Endothelial cell of umbilical vein (primary cell): ENCODE data around the gene NFIA. TPM values are rescaled to one million over a fixed set of nuclear protein-coding genes. Genes with fewer than 3 reads are reported as not detected.

Experiments
- BruUV-seq: library from RNA; stranded (reverse); fragments of 400-500 nt; replicated peaks from 2 replicates; lab custom pipeline; 2021; lab: Mats Ljungman, UMichigan
- CTCF ChIA-PET: fragments of 300-600, 350-600 bp; sonication (Branson Sonifier 250); formaldehyde crosslinking; loops from one replicate; lab custom pipeline; 2021; ENCODE audit warnings: antibody characterized with exemption, inconsistent platforms; lab: Charles Lee
- POLR2A ChIA-PET: fragments of 300-600, 350-600 bp; sonication (Branson Sonifier 250); formaldehyde crosslinking; loops from one replicate; lab custom pipeline; 2021; ENCODE audit warnings: antibody characterized with exemption, inconsistent platforms; lab: Charles Lee
- DNase-seq: peaks from one replicate; pipeline ENCODE4 v3.0.0-alpha.2; 2011; ENCODE audit warnings: low read depth, low spot score
- FAIRE-seq: peaks from 2 replicates; lab custom pipeline; 2011; peaks lifted over from hg19 to GRCh38; lab: Jason Lieb, UNC
- H2AFZ ChIP-seq: 2 replicates; pipeline ENCODE4 v1.6.0; 2012; ENCODE audit warnings: low read depth, low read length, control low read depth, inconsistent platforms
- H3K27ac ChIP-seq: 2 replicates; pipeline ENCODE4 v1.5.1; 2011; ENCODE audit warnings: low read depth, mild to moderate bottlenecking, control low read depth, low read length, moderate library complexity; ENCODE audit not compliant: insufficient read depth
- H3K27me3 ChIP-seq, 2 experiments: 2 replicates each; pipeline versions ENCODE4 v1.6.0 to v1.6.1; 2011; ENCODE audit warnings: low read length in 2 of 2, mixed read lengths in 1 of 2; ENCODE audit not compliant: control insufficient read depth in 2 of 2, insufficient read depth in 2 of 2
- H3K36me3 ChIP-seq, 2 experiments: 2 replicates in 1 of 2; 3 replicates in 1 of 2; pipeline ENCODE4 v1.5.1; 2011; ENCODE audit warnings: low read length in 2 of 2, mild to moderate bottlenecking in 1 of 2, moderate library complexity in 1 of 2; ENCODE audit not compliant: control insufficient read depth in 2 of 2, insufficient read depth in 2 of 2; ENCODE audit errors: extremely low read depth in 1 of 2
- H3K4me1 ChIP-seq: 3 replicates; pipeline ENCODE4 v1.5.1; 2011; ENCODE audit warnings: mild to moderate bottlenecking, low read length; ENCODE audit not compliant: control insufficient read depth, insufficient read depth; ENCODE audit errors: extremely low read depth
- H3K4me2 ChIP-seq: 2 replicates; pipeline ENCODE4 v1.6.1; 2011; ENCODE audit warnings: low read length, control low read depth, mixed read lengths; ENCODE audit not compliant: insufficient read depth
- H3K4me3 ChIP-seq, 3 experiments: fragments of 200-600 bp in 1 of 3; sonication (generic), shearing (Covaris generic) in 1 of 3; replicated peaks in 1 of 3; 2 replicates each; pipeline ENCODE4 v1.5.1; 2011 to 2016; ENCODE audit warnings: control low read depth in 3 of 3, low read length in 3 of 3, mild to moderate bottlenecking in 2 of 3, inconsistent platforms in 1 of 3, low read depth in 1 of 3, moderate library complexity in 1 of 3; ENCODE audit not compliant: insufficient read depth in 1 of 3
- H3K79me2 ChIP-seq: 2 replicates; pipeline ENCODE4 v1.6.0; 2012; ENCODE audit warnings: low read length, inconsistent platforms; ENCODE audit not compliant: control insufficient read depth, insufficient read depth
- H3K9ac ChIP-seq: replicated peaks from 2 replicates; pipeline ENCODE3; 2011; ENCODE audit warnings: low read length, control low read depth; ENCODE audit not compliant: insufficient read depth; ENCODE audit errors: extremely low read depth
- H3K9me1 ChIP-seq: replicated peaks from 3 replicates; pipeline ENCODE4 v1.6.0; 2011; ENCODE audit warnings: mild to moderate bottlenecking, low read length; ENCODE audit not compliant: control insufficient read depth, insufficient read depth; ENCODE audit errors: extremely low read depth
- H3K9me3 ChIP-seq: replicated peaks from 2 replicates; pipeline ENCODE4 v1.5.1; 2012; ENCODE audit warnings: low read length, inconsistent platforms; ENCODE audit not compliant: control insufficient read depth, insufficient read depth
- H4K20me1 ChIP-seq: replicated peaks from 2 replicates; pipeline ENCODE3; 2011; ENCODE audit warnings: mild to moderate bottlenecking, low read length; ENCODE audit not compliant: control insufficient read depth, insufficient read depth; ENCODE audit errors: extremely low read depth
- CTCF ChIP-seq, 2 donors: IDR thresholded peaks; 1 replicate in 1 of 2; 2 replicates in 1 of 2; pipeline ENCODE4 v1.5.1; 2011; ENCODE audit warnings: low read length in 2 of 2, mild to moderate bottlenecking in 2 of 2, moderate library complexity in 2 of 2, control low read depth in 1 of 2, inconsistent platforms in 1 of 2, low read depth in 1 of 2; ENCODE audit not compliant: insufficient read depth in 1 of 2; ENCODE audit errors: extremely low read depth in 1 of 2
- EZH2 ChIP-seq: IDR thresholded peaks from 2 replicates; pipeline ENCODE4 v1.6.1; 2012; ENCODE audit warnings: borderline replicate concordance, low read depth, mild to moderate bottlenecking, moderate library complexity, low read length, inconsistent platforms; ENCODE audit not compliant: severe bottlenecking
- FOS ChIP-seq: IDR thresholded peaks from 2 replicates; pipeline ENCODE4 v1.6.1; 2011; ENCODE audit warnings: mild to moderate bottlenecking, low read length, moderate library complexity, borderline replicate concordance; ENCODE audit not compliant: insufficient read depth
- JUN ChIP-seq: IDR thresholded peaks from 2 replicates; pipeline ENCODE4 v1.6.1; 2011; ENCODE audit warnings: borderline replicate concordance, low read depth; ENCODE audit not compliant: insufficient read length, insufficient read depth
- MAX ChIP-seq: IDR thresholded peaks from 2 replicates; pipeline ENCODE4 v1.6.1; 2011; ENCODE audit not compliant: insufficient read depth, insufficient read length
- MYC ChIP-seq: IDR thresholded peaks from one replicate; pipeline ENCODE4 v1.6.1; 2011; ENCODE audit warnings: mild to moderate bottlenecking, low read depth, low read length
- POLR2A ChIP-seq: IDR thresholded peaks from 2 replicates; pipeline ENCODE4 v1.6.1; 2012; ENCODE audit warnings: low read depth, mild to moderate bottlenecking, control low read depth, low read length
- dilution Hi-C: fragments of 300-500 bp; cut with MboI; formaldehyde crosslinking; loops from one replicate; pipeline ENCODE4 v1.15.0; 2019; ENCODE audit warnings: low sequenced_read_pairs; ENCODE audit not compliant: extremely low pct_ligation_motif_present
- intact Hi-C: fragments of 100-400 bp; cut with micrococcal nuclease; formaldehyde crosslinking; loops from one replicate; pipeline ENCODE4 v1.10.0; 2022
- polyA plus RNA-seq, 4 experiments: library from polyadenylated mRNA; depleted of rRNA in 3 of 4; stranded (reverse) in 3 of 4; unstranded in 1 of 4; fragments of >200 nt; gene quantifications; 2 replicates each; pipeline versions ENCODE4 v1.2.1 to v1.2.3, GENCODE V29; 2011 to 2012; ENCODE audit warnings: missing spikeins in 1 of 4
- total RNA-seq: library from RNA; stranded (reverse); gene quantifications from 2 replicates; pipeline ENCODE4 v1.2.3, GENCODE V29; 2021

NFIA gene
- total and polyA plus RNA-seq, 2 donors (not counting 3 experiments of a cell fraction or from before 2014, with no cell fraction given), result 25.5 to 47.0 TPM

GRCh38 chr1:61119085-61119484 is 36.7 kb downstream of the NFIA start:
- no peaks in the 10 kb centered on the region for H3K4me1 ChIP-seq
- H3K9me3 ChIP-seq, result no peaks in the 10 kb centered on the region
- H2AFZ ChIP-seq, result no peak overlapping the region
- no peaks in the 10 kb centered on the region for H4K20me1 ChIP-seq
- H3K79me2 ChIP-seq, result peaks cover 16% of the 10 kb centered on the region
- dilution Hi-C loops (no loop called here), intact Hi-C loops (no loop called here)
- no peaks in the 10 kb centered on the region for H3K36me3 ChIP-seq
- BruUV-seq, result no TSS peak
- FAIRE-seq (no peak), DNase-seq (peak; percentile 38)
- ChIA-PET CTCF (no interaction called here), POLR2A (no interaction called here)
- no peak overlapping the region for H3K27ac ChIP-seq
- H3K4me2 ChIP-seq, result no peak overlapping the region
- H3K9ac ChIP-seq, result no peak overlapping the region
- TF ChIP-seq JUN, result no peak
- no peak for TF ChIP-seq EZH2
- TF ChIP-seq MAX, result no peak
- no peak for TF ChIP-seq POLR2A
- no peak for TF ChIP-seq FOS
- TF ChIP-seq CTCF (IDR thresholded peaks at IDR 0.05; ENCODE audit: extremely low read depth in 1 of 2, insufficient read depth in 1 of 2, low read depth in 1 of 2, low read length in 2 of 2), result no peak
- no peak for TF ChIP-seq MYC
- H3K9me1 ChIP-seq, result no peaks in the 10 kb centered on the region
- no peaks in the 10 kb centered on the region for H3K27me3 ChIP-seq
- H3K4me3 ChIP-seq, result no peak overlapping the region
